Measurements from ENCODE around the gene COQ4.

The COQ4 gene

GRCh38 chr9:128280084-128280622, 42.5 kb upstream of the COQ4 start:
- no peak for TF ChIP-seq CTCF (IDR thresholded peaks at IDR 0.05; ENCODE audit: extremely low read depth, missing control alignments)
- DNase-seq (ENCODE audit: low spot score): no peak

- TF ChIP-seq CTCF (IDR thresholded peaks at IDR 0.05; ENCODE audit: extremely low read depth, missing control alignments): no peak
- DNase-seq (ENCODE audit: low spot score): no peak
These were observed 40.1 kb upstream of the COQ4 start for GRCh38 chr9:128282500-128282899.

- DNase-seq (ENCODE audit: low spot score): no peak
- TF ChIP-seq CTCF (IDR thresholded peaks at IDR 0.05; ENCODE audit: extremely low read depth, missing control alignments): no peak
These were observed 37.4 kb upstream of the COQ4 start for GRCh38 chr9:128285033-128285784.

GRCh38 chr9:128286440-128286839, 36.2 kb upstream of the COQ4 start:
- no peak for DNase-seq (ENCODE audit: low spot score)
- no peak for TF ChIP-seq CTCF (IDR thresholded peaks at IDR 0.05; ENCODE audit: extremely low read depth, missing control alignments)

GRCh38 chr9:128288273-128289004, 34.2 kb upstream of the COQ4 start:
- no peak for TF ChIP-seq CTCF (IDR thresholded peaks at IDR 0.05; ENCODE audit: extremely low read depth, missing control alignments)
- no peak for DNase-seq (ENCODE audit: low spot score)

GRCh38 chr9:128292009-128292408, 30.6 kb upstream of the COQ4 start:
- no peak for TF ChIP-seq CTCF (IDR thresholded peaks at IDR 0.05; ENCODE audit: extremely low read depth, missing control alignments)
- DNase-seq (ENCODE audit: low spot score): no peak

GRCh38 chr9:128293091-128293490, 29.5 kb upstream of the COQ4 start:
- no peak for DNase-seq (ENCODE audit: low spot score)
- TF ChIP-seq CTCF (IDR thresholded peaks at IDR 0.05; ENCODE audit: extremely low read depth, missing control alignments): no peak
